HG03442 (cell line): ENCODE results near the gene MYO9B.
"Not testable (repeated sequence)": the region's sequence is repeated elsewhere in the genome, so short reads cannot be mapped to it uniquely, and the experiment has no call there.

ENCODE experiments used
- ATAC-seq: cut with Tn5 transposase; IDR thresholded peaks from one replicate; pipeline ENCODE4 v1.9.1; 2021; ENCODE audit warnings: mild to moderate bottlenecking, moderate library complexity; ENCODE audit not compliant: unreplicated experiment

MYO9B gene

GRCh38 chr19:17138937-17139598 is 63.5 kb downstream of the MYO9B start:
- ATAC-seq: no peak

GRCh38 chr19:17144771-17145170 is 69.2 kb downstream of the MYO9B start:
- not testable (repeated sequence) for ATAC-seq

DNA sequence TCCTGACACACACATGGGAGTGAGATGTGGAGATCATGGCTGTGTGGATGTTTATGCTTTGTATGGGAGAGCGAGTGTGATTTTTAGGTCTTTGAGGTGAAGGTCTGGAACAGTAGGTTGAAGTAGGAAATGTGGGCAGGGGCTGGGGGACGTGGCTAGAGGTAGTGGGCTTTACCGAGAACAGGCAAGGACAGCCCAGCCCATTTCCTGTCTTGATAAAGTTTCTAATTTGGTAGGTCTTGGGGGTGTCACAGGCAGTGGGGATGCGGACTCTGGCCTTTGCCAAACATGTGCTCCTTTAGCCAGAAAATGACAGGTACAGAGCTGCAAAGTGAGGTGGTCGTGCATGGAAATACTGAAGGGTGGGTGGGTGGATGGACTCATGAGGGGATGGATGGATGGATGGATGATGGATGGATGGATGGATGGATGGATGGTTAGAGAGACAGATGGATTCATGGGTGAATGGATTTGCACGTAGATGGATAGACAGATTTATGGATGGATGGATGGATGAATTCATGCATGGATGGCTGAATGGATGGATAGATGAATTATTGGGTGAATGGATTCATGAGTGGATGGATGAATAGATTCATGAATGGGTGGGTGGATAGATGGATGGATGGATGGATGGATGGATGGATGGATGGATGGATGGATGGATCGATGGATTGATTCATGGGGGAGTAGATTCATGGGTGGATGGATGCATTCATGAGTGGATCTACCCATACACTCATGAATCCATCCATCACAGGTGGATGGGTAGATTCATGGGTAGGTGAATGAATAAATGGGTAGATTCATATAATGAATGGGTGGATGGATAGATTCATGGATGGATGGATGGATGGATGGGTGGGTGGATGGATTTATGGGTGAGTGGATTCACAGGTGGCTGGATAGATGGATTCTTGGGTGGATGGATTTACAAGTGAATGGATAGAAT is 70.2 kb downstream of the MYO9B start:
- ATAC-seq: no peak

- ATAC-seq: no peak
These were observed 72.6 kb downstream of the MYO9B start for GRCh38 chr19:17148130-17148529.

- ATAC-seq: no peak
These were observed 74.0 kb downstream of the MYO9B start for GRCh38 chr19:17149393-17150135.

- ATAC-seq: no peak
These were observed 78.4 kb downstream of the MYO9B start for GRCh38 chr19:17153996-17154395.

GRCh38 chr19:17155251-17155650 is 79.7 kb downstream of the MYO9B start:
- no peak for ATAC-seq

- no peak for ATAC-seq
These were observed 80.8 kb downstream of the MYO9B start for GRCh38 chr19:17156296-17156946.

GRCh38 chr19:17156947-17157302 is 81.3 kb downstream of the MYO9B start:
- ATAC-seq: no peak

GRCh38 chr19:17158584-17158983 is 83.0 kb downstream of the MYO9B start:
- no peak for ATAC-seq

DNA sequence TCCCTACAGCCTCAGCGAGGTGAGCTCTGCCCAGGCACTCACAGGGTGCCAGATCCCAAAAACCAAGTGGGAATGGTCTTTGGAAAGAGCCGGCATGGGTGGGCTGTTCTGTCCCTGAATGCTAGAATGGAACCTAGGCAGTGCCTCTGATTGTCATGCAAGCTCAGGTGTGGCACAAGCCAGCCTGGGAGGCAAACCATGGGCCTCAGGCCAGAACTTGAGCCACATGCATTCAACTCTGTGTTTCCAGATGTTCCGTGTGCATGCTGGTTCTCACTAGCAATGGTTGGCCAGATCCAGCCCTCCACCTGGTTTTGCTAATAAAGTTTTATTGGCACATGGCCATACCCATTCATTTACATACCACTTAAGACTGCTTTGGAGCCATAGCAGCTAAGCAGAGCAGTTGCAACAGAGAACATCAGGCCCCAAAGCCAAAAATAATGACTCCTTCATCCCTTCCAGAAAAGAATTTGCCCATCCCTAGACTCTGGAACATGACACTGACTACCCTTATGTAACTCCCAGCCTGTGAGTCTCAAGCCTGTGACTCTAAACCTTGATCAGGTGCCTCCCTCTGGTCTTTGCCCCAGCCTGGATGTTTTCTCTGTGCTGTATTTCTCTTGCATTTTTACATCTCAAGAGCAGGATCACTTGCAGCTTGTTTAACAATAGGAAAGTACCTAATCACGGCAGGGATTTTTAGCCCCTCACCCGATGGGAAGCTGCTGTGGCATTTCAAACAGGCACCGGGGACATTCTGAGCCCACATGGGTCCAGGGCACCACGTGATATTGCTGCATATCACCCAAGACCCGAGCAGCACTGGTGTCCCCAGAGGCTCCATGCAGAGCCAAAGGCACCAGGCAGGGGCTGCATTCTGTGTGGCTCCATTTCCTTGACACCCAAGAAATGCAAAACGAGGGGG is 84.2 kb downstream of the MYO9B start:
- ATAC-seq: no peak

- ATAC-seq: no peak
These were observed 85.3 kb downstream of the MYO9B start for GRCh38 chr19:17160908-17161307.

GRCh38 chr19:17162131-17162530 is 86.6 kb downstream of the MYO9B start:
- ATAC-seq: not testable (repeated sequence)

DNA sequence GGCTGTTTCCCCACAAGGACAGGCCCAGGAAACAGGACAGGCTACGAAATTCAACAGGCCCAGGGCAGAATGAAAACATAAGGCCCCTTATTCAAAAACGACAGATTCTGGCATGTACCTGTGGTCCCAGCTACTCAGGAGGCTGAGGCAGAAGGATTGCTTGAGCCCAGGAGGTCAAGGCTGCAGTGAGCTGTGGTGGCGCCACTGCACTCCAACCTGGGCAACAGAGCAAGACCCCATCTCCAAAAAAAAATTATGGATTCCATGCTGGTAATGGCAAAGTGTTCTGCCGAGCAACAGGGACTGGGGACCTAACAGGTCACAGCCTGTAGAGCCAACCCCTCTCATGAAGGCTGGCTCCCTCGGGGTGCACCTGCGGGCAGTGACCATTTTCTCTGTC is 87.0 kb downstream of the MYO9B start:
- no peak for ATAC-seq

- no peak for ATAC-seq
These were observed 88.1 kb downstream of the MYO9B start for GRCh38 chr19:17163652-17164051.

DNA sequence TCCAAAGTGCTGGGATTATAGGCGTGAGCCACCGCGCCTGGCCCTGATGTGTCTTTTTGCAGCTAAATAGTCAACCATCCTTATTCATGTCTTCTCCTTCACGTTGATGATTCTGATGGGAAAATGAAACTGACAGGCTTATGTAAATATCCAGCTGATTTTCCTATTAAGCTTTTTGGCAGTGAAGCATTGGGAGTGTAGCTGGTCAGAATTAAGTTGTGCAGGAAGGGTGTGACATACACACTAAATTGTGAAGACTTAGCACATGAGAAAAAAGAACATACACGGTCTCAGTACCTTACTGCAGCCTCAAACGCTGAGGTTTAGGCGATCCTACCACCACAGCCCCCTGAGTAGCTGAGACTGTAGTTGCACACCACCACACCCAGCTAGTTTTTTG is 89.1 kb downstream of the MYO9B start:
- no peak for ATAC-seq

GRCh38 chr19:17165715-17166114 is 90.1 kb downstream of the MYO9B start:
- ATAC-seq: no peak

GRCh38 chr19:17170538-17171297 is 95.1 kb downstream of the MYO9B start:
- no peak for ATAC-seq

DNA sequence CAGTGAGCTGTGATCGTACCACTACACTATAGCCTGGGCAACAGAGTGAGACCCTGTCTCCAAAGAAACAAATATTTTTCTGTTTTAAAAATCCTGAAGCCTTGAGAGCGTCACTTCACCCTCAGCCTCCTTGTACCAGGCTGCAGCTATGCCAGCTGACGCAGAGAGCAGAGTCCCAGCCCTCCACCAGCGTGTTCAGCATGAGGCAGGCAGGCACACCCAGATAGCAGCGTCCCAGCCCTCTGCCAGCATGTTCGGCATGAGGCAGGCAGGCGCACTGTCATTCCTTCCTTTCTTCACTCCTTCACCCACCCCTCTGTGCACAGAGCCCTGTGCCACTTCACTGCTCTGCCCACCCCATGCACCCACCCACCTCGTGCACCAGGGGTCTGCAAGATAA is 96.3 kb downstream of the MYO9B start:
- ATAC-seq: no peak
